ENCODE results near the gene HSPA8.
A peak's percentile ranks its signal among the peaks of the same experiment; 100 is the strongest.

The HSPA8 gene

GRCh38 chr11:123045101-123045500 lies 16.8 kb downstream of the HSPA8 start:
- no peak overlapping the region for H3K4me3 Mint-ChIP-seq
- no peak for DNase-seq (ENCODE audit: low spot score in 2 of 2)
- H3K36me3 Mint-ChIP-seq = peaks cover 6% of the 10 kb centered on the region
- H3K27ac Mint-ChIP-seq = no peak overlapping the region
- no peaks in the 10 kb centered on the region for H3K9me3 Mint-ChIP-seq
- H3K4me1 Mint-ChIP-seq = no peaks in the 10 kb centered on the region
- ATAC-seq = no peak

- H3K9me3 Mint-ChIP-seq = no peaks in the 10 kb centered on the region
- H3K36me3 Mint-ChIP-seq = no peaks in the 10 kb centered on the region
- no peak overlapping the region for H3K27ac Mint-ChIP-seq
- ATAC-seq (no peak), DNase-seq (ENCODE audit: low spot score in 2 of 2) (no peak)
- H3K4me3 Mint-ChIP-seq = no peak overlapping the region
- no peaks in the 10 kb centered on the region for H3K4me1 Mint-ChIP-seq
Measured at GRCh38 chr11:123041185-123041584, 20.8 kb downstream of the HSPA8 start.

GRCh38 chr11:123040111-123040432 lies 21.9 kb downstream of the HSPA8 start:
- no peaks in the 10 kb centered on the region for H3K36me3 Mint-ChIP-seq
- DNase-seq (ENCODE audit: low spot score in 2 of 2) (no peak), ATAC-seq (no peak)
- H3K27ac Mint-ChIP-seq = no peak overlapping the region
- H3K4me1 Mint-ChIP-seq = no peaks in the 10 kb centered on the region
- H3K4me3 Mint-ChIP-seq = no peak overlapping the region
- H3K9me3 Mint-ChIP-seq = no peaks in the 10 kb centered on the region

GRCh38 chr11:123035831-123036230 lies 26.1 kb downstream of the HSPA8 start:
- no peaks in the 10 kb centered on the region for H3K9me3 Mint-ChIP-seq
- ATAC-seq (no peak), DNase-seq (ENCODE audit: low spot score in 2 of 2) (no peak)
- H3K36me3 Mint-ChIP-seq = no peaks in the 10 kb centered on the region
- H3K4me1 Mint-ChIP-seq = no peaks in the 10 kb centered on the region
- no peak overlapping the region for H3K4me3 Mint-ChIP-seq
- no peak overlapping the region for H3K27ac Mint-ChIP-seq

GRCh38 chr11:123034597-123034996 lies 27.3 kb downstream of the HSPA8 start:
- ATAC-seq = peak; percentile 50
- Mint-ChIP-seq H3K9me3 (no peaks in the 10 kb centered on the region), H3K27ac (no peak overlapping the region), H3K4me3 (no peak overlapping the region), H3K4me1 (no peaks in the 10 kb centered on the region), H3K36me3 (no peaks in the 10 kb centered on the region)
- no peak for DNase-seq (ENCODE audit: low spot score in 2 of 2)

- ATAC-seq = no peak
- Mint-ChIP-seq H3K27ac (no peak overlapping the region), H3K4me3 (no peak overlapping the region), H3K4me1 (no peaks in the 10 kb centered on the region), H3K9me3 (no peaks in the 10 kb centered on the region), H3K36me3 (no peaks in the 10 kb centered on the region)
- no peak for DNase-seq (ENCODE audit: low spot score in 2 of 2)
Measured at GRCh38 chr11:123033895-123034294, 28.0 kb downstream of the HSPA8 start.

GRCh38 chr11:123030517-123030916 lies 31.4 kb downstream of the HSPA8 start:
- H3K4me3 Mint-ChIP-seq = no peak overlapping the region

GRCh38 chr11:123020968-123021367 lies 41.0 kb downstream of the HSPA8 start:
- H3K9me3 Mint-ChIP-seq = no peaks in the 10 kb centered on the region
- H3K36me3 Mint-ChIP-seq = no peaks in the 10 kb centered on the region
- H3K27ac Mint-ChIP-seq = no peak overlapping the region
- ATAC-seq (peak; percentile 72), DNase-seq (ENCODE audit: low spot score in 2 of 2) (peak in 1 of 2 donors; percentile 57)
- H3K4me1 Mint-ChIP-seq = peaks cover 6% of the 10 kb centered on the region
- H3K4me3 Mint-ChIP-seq = no peak overlapping the region

More at GRCh38 chr11:123030517-123030916, 31.4 kb downstream of the HSPA8 start:
- Mint-ChIP-seq H3K27ac (no peak overlapping the region), H3K36me3 (no peaks in the 10 kb centered on the region), H3K9me3 (no peaks in the 10 kb centered on the region), H3K4me1 (peaks cover 7% of the 10 kb centered on the region)
- DNase-seq (ENCODE audit: low spot score in 2 of 2) (no peak), ATAC-seq (no peak)

- H3K9me3 Mint-ChIP-seq = no peaks in the 10 kb centered on the region
- DNase-seq (ENCODE audit: low spot score in 2 of 2) = no peak
- no peak overlapping the region for H3K27ac Mint-ChIP-seq
Measured at GRCh38 chr11:123018702-123019101, 43.2 kb downstream of the HSPA8 start.

GRCh38 chr11:123011510-123011909 lies 50.4 kb downstream of the HSPA8 start:
- no peak overlapping the region for H3K27ac Mint-ChIP-seq

More at GRCh38 chr11:123018702-123019101, 43.2 kb downstream of the HSPA8 start:
- peaks cover 6% of the 10 kb centered on the region for H3K4me1 Mint-ChIP-seq
- no peak for ATAC-seq
- H3K36me3 Mint-ChIP-seq = no peaks in the 10 kb centered on the region
- H3K4me3 Mint-ChIP-seq = no peak overlapping the region

More at GRCh38 chr11:123011510-123011909, 50.4 kb downstream of the HSPA8 start:
- H3K9me3 Mint-ChIP-seq = no peaks in the 10 kb centered on the region
- DNase-seq (ENCODE audit: low spot score in 2 of 2) = no peak
- H3K4me1 Mint-ChIP-seq = no peaks in the 10 kb centered on the region
- no peak for ATAC-seq
- no peak overlapping the region for H3K4me3 Mint-ChIP-seq
- H3K36me3 Mint-ChIP-seq = no peaks in the 10 kb centered on the region
